ENCODE results near the gene SEZ6L. TPM values are rescaled to one million over a fixed set of nuclear protein-coding genes. Genes with fewer than 3 reads are reported as not detected.

Gene SEZ6L
- total RNA-seq, 1 experiment from 2014 or later: 0.13 TPM

DNA sequence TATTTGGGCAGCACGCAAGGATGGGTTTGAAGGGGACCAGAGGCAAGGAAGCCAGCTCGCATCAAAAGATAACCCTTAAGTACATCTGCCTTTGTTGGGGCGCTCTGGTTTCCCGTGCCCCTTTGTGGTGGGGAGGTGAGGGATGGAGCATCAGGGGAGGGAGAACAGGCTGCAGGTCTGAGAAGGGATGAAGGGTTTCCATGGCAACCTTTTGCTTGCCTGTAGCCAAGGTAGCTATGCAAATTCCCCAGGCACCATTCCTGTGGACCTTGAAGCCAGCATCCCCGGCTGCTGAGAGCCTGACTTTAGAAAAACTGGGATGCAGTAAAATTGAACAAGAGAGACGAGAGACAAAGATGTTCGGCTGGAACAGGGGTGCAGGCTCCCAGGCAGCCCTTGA is 75.7 kb downstream of the SEZ6L start:
- H2BK5ac ChIP-seq (ENCODE audit: insufficient read length, low read length): no peak overlapping the region
- H3K4me2 ChIP-seq (ENCODE audit: insufficient read depth, insufficient read length, low read length): no peak overlapping the region

More for the DNA sequence above, 75.7 kb downstream of the SEZ6L start:
- Histone ChIP-seq H3K27ac (ENCODE audit: insufficient read length, low read depth, low read length) (no peak overlapping the region), H3K79me2 (ENCODE audit: insufficient read depth, low read length) (no peaks in the 10 kb centered on the region), H3K27me3 (ENCODE audit: insufficient read depth, low read length) (no peaks in the 10 kb centered on the region), H2BK120ac (ENCODE audit: low read depth, low read length, poor library complexity, severe bottlenecking) (no peak overlapping the region), H3K9ac (ENCODE audit: extremely low read depth, insufficient read length, low read length) (no peak overlapping the region), H2BK12ac (ENCODE audit: insufficient read length, low read depth, low read length) (no peak overlapping the region), H2AFZ (ENCODE audit: low read length) (no peak overlapping the region), H2BK15ac (ENCODE audit: low read depth, low read length) (no peak overlapping the region), H3K9me3 (ENCODE audit: control insufficient read depth, low read depth, low read length) (no peaks in the 10 kb centered on the region), H3K23ac (ENCODE audit: insufficient read length, low read depth, low read length) (no peak overlapping the region), H3K18ac (ENCODE audit: insufficient read length, low read depth, low read length) (no peak overlapping the region), H4K5ac (ENCODE audit: insufficient read length, low read depth, low read length) (no peak overlapping the region), H3K4ac (ENCODE audit: low read depth, low read length) (no peak overlapping the region), H2BK20ac (ENCODE audit: low read depth, low read length, poor library complexity, severe bottlenecking) (no peak overlapping the region), H3K14ac (ENCODE audit: insufficient read depth, low read length) (no peak overlapping the region), H2AK5ac (ENCODE audit: insufficient read length, low read length) (no peak overlapping the region), H3K79me1 (ENCODE audit: insufficient read depth, low read depth, low read length, poor library complexity, severe bottlenecking) (no peaks in the 10 kb centered on the region), H4K8ac (replicated peaks; ENCODE audit: insufficient read length, low read depth, low read length) (no peak overlapping the region), H4K20me1 (ENCODE audit: control insufficient read depth, insufficient read depth, insufficient read length) (no peaks in the 10 kb centered on the region), H4K91ac (ENCODE audit: insufficient read length, low read depth, low read length) (no peak overlapping the region), H3K23me2 (ENCODE audit: insufficient read length, low read depth, low read length, poor library complexity, severe bottlenecking) (no peaks in the 10 kb centered on the region), H3T11ph (ENCODE audit: low read length) (no peak overlapping the region), H3K56ac (ENCODE audit: insufficient read length, low read depth, low read length) (no peak overlapping the region), H3K4me1 (ENCODE audit: insufficient read depth, low read length) (no peaks in the 10 kb centered on the region)
- no peaks in the 10 kb centered on the region for H3K9me3 Mint-ChIP-seq
- TF ChIP-seq, protein P1, sequence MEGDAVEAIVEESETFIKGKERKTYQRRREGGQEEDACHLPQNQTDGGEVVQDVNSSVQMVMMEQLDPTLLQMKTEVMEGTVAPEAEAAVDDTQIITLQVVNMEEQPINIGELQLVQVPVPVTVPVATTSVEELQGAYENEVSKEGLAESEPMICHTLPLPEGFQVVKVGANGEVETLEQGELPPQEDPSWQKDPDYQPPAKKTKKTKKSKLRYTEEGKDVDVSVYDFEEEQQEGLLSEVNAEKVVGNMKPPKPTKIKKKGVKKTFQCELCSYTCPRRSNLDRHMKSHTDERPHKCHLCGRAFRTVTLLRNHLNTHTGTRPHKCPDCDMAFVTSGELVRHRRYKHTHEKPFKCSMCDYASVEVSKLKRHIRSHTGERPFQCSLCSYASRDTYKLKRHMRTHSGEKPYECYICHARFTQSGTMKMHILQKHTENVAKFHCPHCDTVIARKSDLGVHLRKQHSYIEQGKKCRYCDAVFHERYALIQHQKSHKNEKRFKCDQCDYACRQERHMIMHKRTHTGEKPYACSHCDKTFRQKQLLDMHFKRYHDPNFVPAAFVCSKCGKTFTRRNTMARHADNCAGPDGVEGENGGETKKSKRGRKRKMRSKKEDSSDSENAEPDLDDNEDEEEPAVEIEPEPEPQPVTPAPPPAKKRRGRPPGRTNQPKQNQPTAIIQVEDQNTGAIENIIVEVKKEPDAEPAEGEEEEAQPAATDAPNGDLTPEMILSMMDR (conservative IDR thresholded peaks at IDR 0.05): no peak
- no peak overlapping the region for H3K27ac Mint-ChIP-seq
- DNase-seq: no peak
- no peaks in the 10 kb centered on the region for H3K36me3 Mint-ChIP-seq (ENCODE audit: insufficient read depth in 1 of 3, low read depth in 3 of 3)
- peaks cover 68% of the 10 kb centered on the region for H3K27me3 Mint-ChIP-seq (ENCODE audit: low read depth)
- no CpG with 5 or more reads among the region's 7 CpGs for WGBS (ENCODE audit: extremely low coverage, insufficient read length, low lambda C conversion rate)
- no peak overlapping the region for H3K4me3 Mint-ChIP-seq
- H3K4me1 Mint-ChIP-seq: no peaks in the 10 kb centered on the region
